PC-3 (cell line): Measurements from ENCODE around the gene PUM2. TPM values are rescaled to one million over a fixed set of nuclear protein-coding genes. Genes with fewer than 3 reads are reported as not detected.

ENCODE experiments used
- ATAC-seq: fragments of 200-7000 bp; cut with Tn5 transposase; 2 replicates; pipeline ENCODE4 v1.9.1; 2020; ENCODE audit warnings: mild to moderate bottlenecking, moderate library complexity
- BruUV-seq: library from RNA; stranded (reverse); fragments of 400-500 nt; replicated peaks from 2 replicates; lab custom pipeline; 2021; lab: Mats Ljungman, UMichigan
- CTCF ChIA-PET: fragments of 300-600 bp; sonication (Branson Sonifier 250); formaldehyde crosslinking; loops from one replicate; lab custom pipeline; 2022; ENCODE audit warnings: antibody characterized with exemption; lab: Charles Lee
- POLR2A ChIA-PET: fragments of 300-600 bp; sonication (Branson Sonifier 250); formaldehyde crosslinking; loops from one replicate; lab custom pipeline; 2022; ENCODE audit warnings: antibody characterized with exemption; ENCODE audit not compliant: unreplicated experiment; lab: Charles Lee
- DNase-seq: peaks from one replicate; pipeline ENCODE4 v3.0.0-alpha.2; 2015
- H2AFZ ChIP-seq: fragments of 300-600 bp; sonication (generic); 2 replicates; pipeline ENCODE4 v1.6.0; 2016; ENCODE audit warnings: antibody characterized with exemption, low read length
- H3F3A ChIP-seq: fragments of 300-600 bp; sonication (generic); one replicate; pipeline ENCODE4 v1.6.0; 2017; ENCODE audit warnings: antibody characterized with exemption, low read length, control low read depth, mild to moderate bottlenecking; ENCODE audit not compliant: unreplicated experiment
- H3K27ac ChIP-seq: fragments of 300-600 bp; sonication (generic); 2 replicates; pipeline ENCODE4 v1.5.1; 2016; ENCODE audit warnings: mild to moderate bottlenecking, low read length
- H3K27me3 ChIP-seq: fragments of 300-600 bp; sonication (generic); 2 replicates; pipeline ENCODE4 v1.6.1; 2016; ENCODE audit warnings: low read length, mixed read lengths
- H3K36me3 ChIP-seq: fragments of 300-600 bp; sonication (generic); 2 replicates; pipeline ENCODE4 v1.6.1; 2016; ENCODE audit warnings: low read depth, mixed run types, low read length, mixed read lengths
- H3K4me1 ChIP-seq: fragments of 300-600 bp; sonication (generic); 2 replicates; pipeline ENCODE4 v1.5.1; 2016; ENCODE audit warnings: low read length; ENCODE audit not compliant: insufficient read depth
- H3K4me2 ChIP-seq: fragments of 300-600 bp; sonication (generic); 2 replicates; pipeline ENCODE4 v1.6.0; 2016; ENCODE audit warnings: low read length
- H3K4me3 ChIP-seq: fragments of 300-600 bp; sonication (generic); 2 replicates; pipeline ENCODE4 v1.5.1; 2016; ENCODE audit warnings: mild to moderate bottlenecking, low read length, mixed read lengths
- H3K79me2 ChIP-seq: fragments of 300-600 bp; sonication (generic); 2 replicates; pipeline ENCODE4 v1.6.1; 2017; ENCODE audit warnings: low read length, mixed read lengths
- H3K9ac ChIP-seq: fragments of 300-600 bp; sonication (generic); 2 replicates; pipeline ENCODE4 v1.6.0; 2016; ENCODE audit warnings: mild to moderate bottlenecking, low read length
- H3K9me2 ChIP-seq: fragments of 300-600 bp; sonication (generic); replicated peaks from 2 replicates; pipeline ENCODE4 v1.6.1; 2016; ENCODE audit warnings: mixed run types, low read length, mixed read lengths
- H3K9me3 ChIP-seq: fragments of 300-600 bp; sonication (generic); 2 replicates; pipeline ENCODE4 v1.6.1; 2016; ENCODE audit warnings: low read length, mixed read lengths
- H4K20me1 ChIP-seq: fragments of 300-600 bp; sonication (generic); 2 replicates; pipeline ENCODE4 v1.6.1; 2016; ENCODE audit warnings: low read length, mixed read lengths
- CTCF ChIP-seq: fragments of 300-600 bp; sonication (generic); conservative IDR thresholded peaks from 2 replicates; pipeline ENCODE4 v1.5.1; 2017; ENCODE audit warnings: antibody characterized with exemption, low read depth, mild to moderate bottlenecking, low read length
- EZH2 ChIP-seq: fragments of 300-600 bp; sonication (generic); IDR thresholded peaks from one replicate; pipeline ENCODE4 v1.6.1; 2017; ENCODE audit warnings: antibody characterized with exemption, mild to moderate bottlenecking, low read length; ENCODE audit not compliant: unreplicated experiment
- EZH2phosphoT487 ChIP-seq: fragments of 300-600 bp; sonication (generic); IDR thresholded peaks from 2 replicates; pipeline ENCODE4 v1.6.1; 2018; ENCODE audit warnings: mild to moderate bottlenecking, antibody characterized with exemption, low read length, borderline replicate concordance
- intact Hi-C: fragments of 100-400 bp; cut with micrococcal nuclease; formaldehyde crosslinking; loops from 2 replicates; pipeline ENCODE4 v1.9.0; 2023
- total RNA-seq: library from RNA; depleted of rRNA; stranded (reverse); fragments of >200 nt; gene quantifications from 2 replicates; pipeline ENCODE4 v1.2.3, GENCODE V29; 2014

Gene PUM2
- total RNA-seq, 1 experiment from 2014 or later: 14.9 TPM

DNA sequence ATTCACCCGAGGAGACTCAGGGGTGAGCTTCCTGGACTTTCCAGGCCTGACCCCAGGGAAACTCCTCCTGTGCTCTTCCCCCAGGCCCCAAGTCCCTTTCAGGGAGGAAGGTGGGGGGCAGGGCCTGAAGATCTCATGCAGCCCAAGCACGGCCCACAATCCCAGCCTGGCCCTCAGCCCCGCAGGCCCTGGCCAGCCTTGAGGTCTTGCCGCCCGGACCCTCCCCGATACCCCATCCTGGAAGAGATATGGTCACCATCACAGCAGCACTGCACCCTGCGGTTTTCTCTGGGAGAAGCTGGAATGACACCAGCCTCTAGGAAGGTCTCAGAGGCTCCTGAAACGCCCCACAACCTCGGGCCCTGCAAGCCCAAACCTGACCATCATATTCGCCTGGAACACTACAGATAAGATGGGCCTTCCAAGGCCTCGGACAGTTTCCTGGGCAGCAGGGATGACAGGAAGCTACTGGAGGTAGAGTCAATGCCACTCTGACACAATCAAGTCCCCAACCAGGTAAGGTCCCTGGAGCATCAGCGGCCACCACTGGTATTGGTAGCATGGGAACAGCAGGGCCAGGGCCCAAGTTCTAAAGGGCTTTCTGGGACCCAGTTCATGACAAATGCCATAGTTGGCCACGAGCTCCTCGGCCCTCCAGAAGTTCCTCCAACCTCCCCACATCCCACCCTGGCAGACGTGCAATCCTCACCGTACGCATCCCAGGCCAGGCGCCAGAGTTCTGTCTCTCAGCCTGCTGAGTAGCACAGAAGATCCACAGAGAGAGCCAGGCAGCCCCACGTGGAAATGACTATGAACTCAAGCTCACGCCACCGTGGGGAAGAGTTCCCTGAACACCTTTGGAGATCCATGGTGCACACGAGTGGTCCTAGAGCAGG lies 134.3 kb downstream of the PUM2 start:
- ChIA-PET CTCF (no interaction called here), POLR2A (no interaction called here)
- H2AFZ ChIP-seq: no peak overlapping the region
- no peak for TF ChIP-seq EZH2phosphoT487
- no peak for TF ChIP-seq CTCF
- TF ChIP-seq EZH2: no peak
- no peaks in the 10 kb centered on the region for H3K9me2 ChIP-seq
- DNase-seq: no peak
- no peak overlapping the region for H3K27ac ChIP-seq
- peaks cover 49% of the 10 kb centered on the region for H3K4me1 ChIP-seq
- no peaks in the 10 kb centered on the region for H3K27me3 ChIP-seq
- H3K36me3 ChIP-seq: peaks cover 22% of the 10 kb centered on the region
- H4K20me1 ChIP-seq: peaks cover 75% of the 10 kb centered on the region
- BruUV-seq: no TSS peak
- intact Hi-C loops: no loop called here
- peaks cover 100% of the 10 kb centered on the region for H3K79me2 ChIP-seq
- no peaks in the 10 kb centered on the region for H3K9me3 ChIP-seq
- H3K9ac ChIP-seq: no peak overlapping the region
- H3K4me3 ChIP-seq: no peak overlapping the region
- no peak for ATAC-seq
- H3F3A ChIP-seq: no peaks in the 10 kb centered on the region
- H3K4me2 ChIP-seq: no peak overlapping the region

- ChIA-PET CTCF (no interaction called here), POLR2A (interaction anchor here (1.2 kb wide), 1 partner anchor 17 kb away, joined by 12 read pairs; no protein-coding TSS in a partner anchor)
- H3K27me3 ChIP-seq: no peaks in the 10 kb centered on the region
- intact Hi-C loops: no loop called here
- TF ChIP-seq CTCF (no peak), EZH2phosphoT487 (no peak), EZH2 (no peak)
- no TSS peak for BruUV-seq
- H3K4me2 ChIP-seq: no peak overlapping the region
- H3F3A ChIP-seq: no peaks in the 10 kb centered on the region
- H2AFZ ChIP-seq: no peak overlapping the region
- H3K79me2 ChIP-seq: peaks cover 100% of the 10 kb centered on the region
- H4K20me1 ChIP-seq: peaks cover 69% of the 10 kb centered on the region
- no peak overlapping the region for H3K4me3 ChIP-seq
- peaks cover 41% of the 10 kb centered on the region for H3K4me1 ChIP-seq
- ATAC-seq (no peak), DNase-seq (no peak)
- H3K9me2 ChIP-seq: no peaks in the 10 kb centered on the region
- no peaks in the 10 kb centered on the region for H3K9me3 ChIP-seq
- H3K9ac ChIP-seq: no peak overlapping the region
- H3K36me3 ChIP-seq: peaks cover 15% of the 10 kb centered on the region
- H3K27ac ChIP-seq: no peak overlapping the region
These were observed 135.2 kb downstream of the PUM2 start for GRCh38 chr2:20215183-20216040.
